ENCODE data around the gene EIF4E. TPM values are rescaled to one million over a fixed set of nuclear protein-coding genes. Genes with fewer than 3 reads are reported as not detected.

The EIF4E gene
- total RNA-seq = 118 and 146 TPM in 2 replicates

DNA sequence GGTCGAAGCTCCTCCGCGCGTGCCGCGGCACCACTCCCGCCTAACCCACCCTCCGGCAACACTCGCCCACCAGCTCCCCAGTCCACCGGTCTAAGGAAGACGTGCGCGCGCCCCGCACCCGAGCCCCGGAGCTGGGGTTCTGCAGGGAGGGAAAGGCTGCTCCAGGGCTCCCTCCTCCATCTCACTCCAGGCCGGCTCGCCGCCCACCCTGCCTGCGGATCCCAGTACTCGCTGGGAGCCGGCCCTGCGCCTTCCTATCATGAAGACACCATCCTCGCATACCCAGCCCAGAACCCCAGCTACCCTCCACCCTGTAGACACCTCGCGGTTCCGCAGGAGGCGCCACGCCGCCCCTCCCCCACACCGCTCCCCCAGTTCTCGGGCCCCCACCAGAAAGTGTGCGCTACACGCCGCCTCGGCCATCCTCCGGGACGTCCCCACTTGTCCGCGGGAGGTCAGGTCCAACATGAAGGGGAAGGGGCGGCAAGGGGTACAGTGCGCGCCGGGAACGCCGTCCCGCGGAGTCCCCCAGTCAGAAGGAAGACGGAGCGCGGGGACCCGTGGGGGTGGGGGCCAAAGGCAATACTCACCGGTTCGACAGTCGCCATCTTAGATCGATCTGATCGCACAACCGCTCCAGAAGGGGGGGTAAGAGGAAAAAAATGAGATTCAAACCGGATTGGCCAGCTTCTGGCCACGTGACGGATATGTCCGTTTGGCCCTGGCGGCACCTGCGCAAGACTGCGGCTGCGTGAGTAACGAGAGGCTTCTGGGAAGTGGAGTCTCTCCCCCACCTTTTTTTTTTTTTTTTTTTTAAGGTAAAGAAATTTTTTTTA lies at the start of gene EIF4E:
TSS of gene EIF4E (minus strand) at position 629 of the 836 bp plus-strand sequence. CDS start at position 608, 21 bp downstream.

Small RNAs within 50 kb of the gene (small RNA-seq; reads per million reads assigned to genes)
- gene RNU7-149P = not detected
- not detected for gene TBCAP3

Other genes with a start within 250 kb of the EIF4E start
- 39.5 and 45.9 TPM in 2 replicates for gene METAP1, start 66.6 kb upstream of the EIF4E start, total RNA-seq
- gene ADH5, start 159.7 kb upstream of the EIF4E start, total RNA-seq = 304 and 329 TPM in 2 replicates
- 0.13 and 0.32 TPM in 2 replicates for gene ADH4, start 215.2 kb upstream of the EIF4E start, total RNA-seq

Measured in articular chondrocyte of knee joint (primary cell).